NOMO-1 treated with DMSO at 0.1 percent for 48 hours (cell line): ENCODE measurements around the gene OR10S1.
"Not testable (repeated sequence)": the region's sequence is repeated elsewhere in the genome, so short reads cannot be mapped to it uniquely, and the experiment has no call there.

Experiments used
- DNase-seq: peaks from one replicate; lab custom pipeline; 2025; ENCODE audit not compliant: unreplicated experiment; lab: John Stamatoyannopoulos, UW

The OR10S1 gene

GRCh38 chr11:123977731-123978347 is at the start of gene OR10S1:
Gene OR10S1 (minus strand): TSS chr11:123977781. CDS start chr11:123977664, 117 bp downstream.
- DNase-seq, result no peak

- no peak for DNase-seq
These were observed 48.9 kb upstream of the OR10S1 start, which contains the start of gene OR10G8 for GRCh38 chr11:124026498-124026897. Gene OR10G8 (plus strand): TSS chr11:124026798. CDS start chr11:124029623, 2,825 bp downstream.

GRCh38 chr11:124015837-124016236 is 38.3 kb upstream of the OR10S1 start:
- DNase-seq, result not testable (repeated sequence)

- no peak for DNase-seq
These were observed 35.1 kb upstream of the OR10S1 start, which contains the start of gene OR10G4 for GRCh38 chr11:124012697-124013096. Gene OR10G4 (plus strand): TSS chr11:124012997. CDS start chr11:124015575, 2,578 bp downstream.

GRCh38 chr11:123995119-123995518 is 17.5 kb upstream of the OR10S1 start, which contains the start of gene OR10G6:
Gene OR10G6 (minus strand): TSS chr11:123995161. CDS start chr11:123995161, 0 bp downstream.
- no peak for DNase-seq

- DNase-seq, result no peak
These were observed 1.7 kb upstream of the OR10S1 start for GRCh38 chr11:123979311-123979710.

GRCh38 chr11:123976770-123977560 is 616 bp downstream of the OR10S1 start:
- DNase-seq, result no peak

- no peak for DNase-seq
These were observed 3.8 kb downstream of the OR10S1 start for GRCh38 chr11:123973816-123974215.

- DNase-seq, result no peak
These were observed 20.8 kb downstream of the OR10S1 start for GRCh38 chr11:123956752-123957151.

GRCh38 chr11:123945132-123945531 is 32.4 kb downstream of the OR10S1 start:
- no peak for DNase-seq

GRCh38 chr11:123943738-123944137 is 33.8 kb downstream of the OR10S1 start, which contains the start of gene OR6T1:
Gene OR6T1 (minus strand): TSS chr11:123943838. CDS start chr11:123943838, 0 bp downstream.
- DNase-seq, result no peak

GRCh38 chr11:123942413-123942812 is 35.2 kb downstream of the OR10S1 start:
- no peak for DNase-seq

- DNase-seq, result no peak
These were observed 38.3 kb downstream of the OR10S1 start, which contains the start of gene OR4D5 for GRCh38 chr11:123939317-123939716. Gene OR4D5 (plus strand): TSS chr11:123939617. CDS start chr11:123939617, 0 bp downstream.
